OCI-LY7 (cell line): ENCODE results near the gene TLE6. TPM values are rescaled to one million over a fixed set of nuclear protein-coding genes. Genes with fewer than 3 reads are reported as not detected.

ENCODE experiments used
- BruUV-seq: library from RNA; stranded (reverse); fragments of 400-500 nt; replicated peaks from 2 replicates; lab custom pipeline; 2021; lab: Mats Ljungman, UMichigan
- CTCF ChIA-PET: fragments of 300-600 bp; sonication (Branson Sonifier 250); formaldehyde crosslinking; loops from one replicate; lab custom pipeline; 2022; ENCODE audit warnings: antibody characterized with exemption; ENCODE audit not compliant: unreplicated experiment; lab: Charles Lee
- POLR2A ChIA-PET: fragments of 300-600 bp; sonication (Branson Sonifier 250); formaldehyde crosslinking; loops from one replicate; lab custom pipeline; 2022; ENCODE audit warnings: antibody characterized with exemption; lab: Charles Lee
- DNase-seq: peaks from one replicate; pipeline ENCODE4 v3.0.0-alpha.2; 2015; ENCODE audit warnings: low spot score
- H2AFZ ChIP-seq: fragments of 200-600 bp; sonication (generic), shearing (Covaris generic); 2 replicates; pipeline ENCODE4 v1.6.1; 2014; ENCODE audit warnings: mild to moderate bottlenecking, antibody characterized with exemption, low read length, moderate library complexity
- H3K27ac ChIP-seq: fragments of 200-600 bp; sonication (generic); 2 replicates; pipeline ENCODE4 v1.5.1; 2014; ENCODE audit warnings: mixed run types, low read depth, mild to moderate bottlenecking, moderate library complexity, low read length, inconsistent platforms; ENCODE audit not compliant: poor library complexity, severe bottlenecking
- H3K36me3 ChIP-seq: fragments of 200-600 bp; sonication (generic); 2 replicates; pipeline ENCODE4 v1.6.1; 2014; ENCODE audit warnings: mild to moderate bottlenecking, antibody characterized with exemption, low read length, moderate library complexity, mixed read lengths; ENCODE audit not compliant: insufficient read depth
- H3K4me1 ChIP-seq: fragments of 200-600 bp; sonication (generic); 2 replicates; pipeline ENCODE4 v1.5.1; 2014; ENCODE audit warnings: mild to moderate bottlenecking, low read length; ENCODE audit not compliant: insufficient read depth, poor library complexity, severe bottlenecking
- H3K4me2 ChIP-seq: fragments of 200-600 bp; sonication (generic); 2 replicates; pipeline ENCODE4 v1.6.1; 2014; ENCODE audit warnings: mild to moderate bottlenecking, low read length
- H3K4me3 ChIP-seq: fragments of 200-600 bp; sonication (generic); 2 replicates; pipeline ENCODE4 v1.5.1; 2014; ENCODE audit warnings: mild to moderate bottlenecking, low read depth, low read length; ENCODE audit not compliant: poor library complexity, severe bottlenecking
- H3K79me2 ChIP-seq: fragments of 200-600 bp; sonication (generic); 2 replicates; pipeline ENCODE4 v1.6.1; 2016; ENCODE audit warnings: low read depth, mild to moderate bottlenecking, low read length, moderate library complexity, mixed read lengths; ENCODE audit not compliant: insufficient read depth
- H3K9me2 ChIP-seq: fragments of 200-600 bp; sonication (generic); 2 replicates; pipeline ENCODE4 v1.6.1; 2016; ENCODE audit warnings: mild to moderate bottlenecking, low read length, mixed read lengths; ENCODE audit not compliant: insufficient read depth
- H3K9me3 ChIP-seq: fragments of 200-600 bp; sonication (generic); 2 replicates; pipeline ENCODE4 v1.6.1; 2014; ENCODE audit warnings: mild to moderate bottlenecking, mixed run types, low read length, mixed read lengths
- H4K20me1 ChIP-seq: fragments of 200-600 bp; sonication (generic); 2 replicates; pipeline ENCODE4 v1.6.1; 2014; ENCODE audit warnings: mild to moderate bottlenecking, antibody characterized with exemption, low read length, moderate library complexity, mixed read lengths; ENCODE audit not compliant: insufficient read depth
- CTCF ChIP-seq: fragments of 200-600 bp; sonication (generic); conservative IDR thresholded peaks from 2 replicates; pipeline ENCODE4 v1.5.1; 2014; ENCODE audit warnings: mild to moderate bottlenecking, antibody characterized with exemption, low read length, moderate library complexity, mixed read lengths
- EZH2phosphoT487 ChIP-seq: fragments of 200-600 bp; sonication (generic); IDR thresholded peaks from 2 replicates; pipeline ENCODE4 v1.6.1; 2018; ENCODE audit warnings: low read depth, borderline replicate concordance, mild to moderate bottlenecking, mixed run types, antibody characterized with exemption, low read length, moderate library complexity, mixed read lengths
- intact Hi-C: fragments of 100-400 bp; cut with micrococcal nuclease; formaldehyde crosslinking; loops from one replicate; pipeline ENCODE4 v1.10.0; 2022; ENCODE audit not compliant: unreplicated experiment
- total RNA-seq, 2 experiments: library from RNA; depleted of rRNA in 1 of 2; stranded (reverse); fragments of >200 nt in 1 of 2; shearing (Covaris generic) in 1 of 2; gene quantifications; 2 replicates each; pipeline ENCODE4 v1.2.3, GENCODE V29; 2014 to 2022

The TLE6 gene
- total RNA-seq, 2 experiments from 2014 or later = 15.9 to 21.5 TPM

GRCh38 chr19:3027981-3028304 is 50.6 kb downstream of the TLE6 start:
- H3K9me3 ChIP-seq = no peaks in the 10 kb centered on the region
- no peak overlapping the region for H3K27ac ChIP-seq
- TF ChIP-seq EZH2phosphoT487 = no peak
- TF ChIP-seq CTCF = no peak
- ChIA-PET POLR2A (no interaction called here), CTCF (no interaction called here)
- peaks cover 24% of the 10 kb centered on the region for H3K4me1 ChIP-seq
- no peaks in the 10 kb centered on the region for H3K36me3 ChIP-seq
- no TSS peak for BruUV-seq
- no peak for DNase-seq
- no peaks in the 10 kb centered on the region for H3K9me2 ChIP-seq
- H3K4me3 ChIP-seq = no peak overlapping the region
- no peak overlapping the region for H2AFZ ChIP-seq
- intact Hi-C loops = no loop called here
- no peaks in the 10 kb centered on the region for H3K79me2 ChIP-seq
- H4K20me1 ChIP-seq = no peaks in the 10 kb centered on the region
- H3K4me2 ChIP-seq = no peak overlapping the region

GRCh38 chr19:3028305-3029064 is 51.1 kb downstream of the TLE6 start:
- no peaks in the 10 kb centered on the region for H4K20me1 ChIP-seq
- no peak overlapping the region for H3K27ac ChIP-seq
- H3K9me2 ChIP-seq = no peaks in the 10 kb centered on the region
- POLR2A ChIA-PET = no interaction called here
- intact Hi-C loops = no loop called here
- BruUV-seq = no TSS peak
- no peak for TF ChIP-seq CTCF
- peak; percentile 79; the same call in 1 of the 2 replicates for TF ChIP-seq EZH2phosphoT487
- no peaks in the 10 kb centered on the region for H3K9me3 ChIP-seq
- no peaks in the 10 kb centered on the region for H3K36me3 ChIP-seq
- no peak for DNase-seq
- CTCF ChIA-PET = no interaction called here
- H2AFZ ChIP-seq = no peak overlapping the region
- peak overlapping the region; percentile 55 for H3K4me3 ChIP-seq
- H3K79me2 ChIP-seq = no peaks in the 10 kb centered on the region
- peak overlapping the region; percentile 59 for H3K4me2 ChIP-seq
- peaks cover 24% of the 10 kb centered on the region for H3K4me1 ChIP-seq

GRCh38 chr19:3029065-3029923 is 51.9 kb downstream of the TLE6 start, which contains the start of gene TLE2:
Gene TLE2 (minus strand): TSS chr19:3029280. CDS start chr19:3028904, 376 bp downstream.
- Histone ChIP-seq H3K9me2 (no peaks in the 10 kb centered on the region), H4K20me1 (no peaks in the 10 kb centered on the region), H3K27ac (no peak within 1 kb of the TSS), H3K79me2 (no peaks in the 10 kb centered on the region), H3K36me3 (no peaks in the 10 kb centered on the region), H3K4me3 (peak within 1 kb of the TSS; percentile 55), H3K4me1 (peaks cover 23% of the 10 kb centered on the region), H2AFZ (no peak within 1 kb of the TSS), H3K9me3 (no peaks in the 10 kb centered on the region), H3K4me2 (peak within 1 kb of the TSS; percentile 59)
- TF ChIP-seq CTCF (no peak), EZH2phosphoT487 (no peak)
- ChIA-PET CTCF (no interaction called here), POLR2A (no interaction called here)
- no TSS peak for BruUV-seq
- no peak for DNase-seq
- intact Hi-C loops = no loop called here
